SK-N-SH (cell line): ENCODE data around the gene CIC. TPM values are rescaled to one million over a fixed set of nuclear protein-coding genes. Genes with fewer than 3 reads are reported as not detected.
A peak's percentile ranks its signal among the peaks of the same experiment; 100 is the strongest.

ENCODE experiments used
- CTCF ChIA-PET: fragments of 300-600, 350-600 bp; formaldehyde crosslinking; extraction: SDS; loops from one replicate; lab custom pipeline; 2021; lab: Yijun Ruan, JAX
- POLR2A ChIA-PET: fragments of 350-600 bp; sonication (Branson Sonifier 250); formaldehyde crosslinking; extraction: SDS; loops from one replicate; lab custom pipeline; 2020; ENCODE audit warnings: antibody characterized with exemption, inconsistent platforms; lab: Yijun Ruan, JAX
- DNase-seq: peaks from one replicate; pipeline ENCODE4 v3.0.0; 2012
- H2AFZ ChIP-seq: fragments of 200-600 bp; sonication (generic); 2 replicates; pipeline ENCODE4 v1.8.1; 2016; ENCODE audit warnings: antibody characterized with exemption, mild to moderate bottlenecking, low read depth
- H3F3A ChIP-seq: fragments of 200-600 bp; sonication (generic); replicated peaks from 2 replicates; pipeline ENCODE3; 2016; ENCODE audit warnings: antibody characterized with exemption, mild to moderate bottlenecking; ENCODE audit not compliant: insufficient read depth
- H3K27ac ChIP-seq, 2 experiments: fragments of 200-500 bp in 1 of 2; fragments of 200-600 bp in 1 of 2; sonication (Bioruptor generic) in 1 of 2; sonication (generic), shearing (Covaris generic) in 1 of 2; 2 replicates each; pipeline versions ENCODE4 v1.5.1 to v1.6.1; 2014 to 2016; ENCODE audit warnings: low read depth in 2 of 2, inconsistent platforms in 1 of 2, low read length in 1 of 2, mild to moderate bottlenecking in 1 of 2, mixed read lengths in 1 of 2
- H3K27me3 ChIP-seq: fragments of 200-600 bp; sonication (generic), shearing (Covaris generic); 2 replicates; pipeline ENCODE4 v1.6.1; 2016; ENCODE audit warnings: mixed run types; ENCODE audit not compliant: insufficient read depth
- H3K36me3 ChIP-seq, 2 experiments: fragments of 200-500 bp in 1 of 2; fragments of 200-600 bp in 1 of 2; sonication (Bioruptor generic) in 1 of 2; sonication (generic) in 1 of 2; replicated peaks in 1 of 2; 2 replicates each; pipeline versions ENCODE3 to v1.5.1; 2014 to 2016; ENCODE audit warnings: low read length in 1 of 2, mild to moderate bottlenecking in 1 of 2; ENCODE audit not compliant: insufficient read depth in 2 of 2, control insufficient read depth in 1 of 2
- H3K4me1 ChIP-seq, 2 experiments: fragments of 200-500 bp in 1 of 2; fragments of 200-600 bp in 1 of 2; sonication (Bioruptor generic) in 1 of 2; sonication (generic), shearing (Covaris generic) in 1 of 2; 2 replicates each; pipeline versions ENCODE4 v1.5.1 to v1.6.1; 2014 to 2016; ENCODE audit warnings: low read depth in 1 of 2, low read length in 1 of 2, mixed run types in 1 of 2; ENCODE audit not compliant: insufficient read depth in 2 of 2, control insufficient read depth in 1 of 2
- H3K4me2 ChIP-seq: fragments of 200-600 bp; sonication (generic), shearing (Covaris generic); 2 replicates; pipeline ENCODE4 v1.6.1; 2017; ENCODE audit warnings: mixed run types
- H3K4me3 ChIP-seq, 2 experiments: fragments of 200-500 bp in 1 of 2; fragments of 200-600 bp in 1 of 2; sonication (Bioruptor generic) in 1 of 2; sonication (generic), shearing (Covaris generic) in 1 of 2; 2 replicates each; pipeline versions ENCODE4 v1.5.1 to v1.8.1; 2014 to 2016; ENCODE audit warnings: low read depth in 2 of 2, inconsistent platforms in 1 of 2, low read length in 1 of 2, mild to moderate bottlenecking in 1 of 2, mixed read lengths in 1 of 2, moderate library complexity in 1 of 2
- H3K79me2 ChIP-seq: fragments of 200-600 bp; sonication (generic); 2 replicates; pipeline ENCODE4 v1.8.1; 2017; ENCODE audit warnings: mild to moderate bottlenecking; ENCODE audit not compliant: insufficient read depth
- H3K9ac ChIP-seq: fragments of 200-600 bp; sonication (generic); 2 replicates; pipeline ENCODE4 v1.6.1; 2017; ENCODE audit warnings: mixed run types
- H3K9me2 ChIP-seq: fragments of 200-600 bp; sonication (generic); 2 replicates; pipeline ENCODE4 v1.6.1; 2017; ENCODE audit warnings: mixed run types
- H3K9me3 ChIP-seq: fragments of 200-600 bp; sonication (generic); 2 replicates; pipeline ENCODE4 v1.6.1; 2017; ENCODE audit warnings: mixed run types, mild to moderate bottlenecking, moderate library complexity
- H4K20me1 ChIP-seq: fragments of 200-600 bp; sonication (generic); 2 replicates; pipeline ENCODE4 v1.6.1; 2017; ENCODE audit warnings: mild to moderate bottlenecking, mixed run types; ENCODE audit not compliant: insufficient read depth
- FOSL2 ChIP-seq: IDR thresholded peaks from 2 replicates; pipeline ENCODE4 v1.4.0; 2012; ENCODE audit warnings: low read depth, mild to moderate bottlenecking, moderate library complexity, borderline replicate concordance
- JUND ChIP-seq: IDR thresholded peaks from 2 replicates; pipeline ENCODE4 v1.4.0; 2012
- MEF2A ChIP-seq: IDR thresholded peaks from 2 replicates; pipeline ENCODE4 v1.4.0; 2012; ENCODE audit warnings: low read depth, borderline replicate concordance
- NFIC ChIP-seq: IDR thresholded peaks from 2 replicates; pipeline ENCODE4 v1.4.0; 2012; ENCODE audit warnings: borderline replicate concordance
- REST ChIP-seq: IDR thresholded peaks from 2 replicates; pipeline ENCODE4 v1.6.1; 2012; ENCODE audit warnings: mild to moderate bottlenecking, low read depth, low read length, moderate library complexity
- RXRA ChIP-seq: IDR thresholded peaks from 2 replicates; pipeline ENCODE4 v1.4.0; 2012; ENCODE audit warnings: low read depth, mild to moderate bottlenecking, borderline replicate concordance
- SMC3 ChIP-seq: IDR thresholded peaks from 2 replicates; pipeline ENCODE4 v1.6.1; 2012; ENCODE audit warnings: low read depth, low read length, improper control_type of control experiment
- USF2 ChIP-seq: fragments of 150-350 bp; IDR thresholded peaks from 2 replicates; pipeline ENCODE4 v1.6.1; 2017; ENCODE audit warnings: antibody characterized with exemption, low read length, low read depth, borderline replicate concordance
- ZBTB33 ChIP-seq: IDR thresholded peaks from 2 replicates; pipeline ENCODE4 v1.4.0; 2012; ENCODE audit warnings: low read depth, borderline replicate concordance
- WGBS: methylation state at CpG from one replicate; pipeline ENCODE4 v1.1.6; 2017; ENCODE audit warnings: low lambda C conversion rate; 5-methylcytosine and 5-hydroxymethylcytosine counted together
- polyA plus RNA-seq, 3 experiments: library from polyadenylated mRNA; depleted of rRNA; stranded (reverse); fragments of >200 nt; gene quantifications; 2 replicates each; pipeline ENCODE4 v1.2.3, GENCODE V29; 2012

Gene CIC
- polyA plus RNA-seq, 1 of the 3 experiments (the other 2 are of a cell fraction), result 16.9 TPM

GRCh38 chr19:42280815-42281145 is 11.7 kb downstream of the CIC start:
- 1% methylated on average over 16 of the region's 20 CpGs for WGBS
- H3K27ac ChIP-seq, result peak overlapping the region; percentile 93 to 96
- no peaks in the 10 kb centered on the region for H3K27me3 ChIP-seq
- TF ChIP-seq RXRA (no peak), JUND (0 out of 2 replicates have a peak, but pooled peaks have one; percentile 41), REST (no peak), MEF2A (peak; percentile 87; the same call in 1 of the 2 replicates), SMC3 (no peak), FOSL2 (peak; percentile 48; the same call in 1 of the 2 replicates), USF2 (no peak)
- H3K4me2 ChIP-seq, result peak overlapping the region; percentile 97
- peak; percentile 58 for DNase-seq
- CTCF ChIA-PET, result interaction anchor here (0.9 to 7.1 kb wide), 9 partner anchors 11 to 282 kb away, joined by 3 to 205 read pairs (median 5); partner anchors contain the start of gene GSK3A
- H3K79me2 ChIP-seq, result peaks cover 64% of the 10 kb centered on the region
- peak overlapping the region; percentile 83 for H3K9ac ChIP-seq
- H2AFZ ChIP-seq, result no peak overlapping the region
- peak overlapping the region; percentile 69 to 80 for H3K4me3 ChIP-seq
- POLR2A ChIA-PET, result interaction anchor here (0.7 to 4.2 kb wide), 3 partner anchors 23 to 37 kb away, joined by 7 to 35 read pairs (median 28); partner anchors contain the start of gene GSK3A
- H3F3A ChIP-seq, result peaks cover 52% of the 10 kb centered on the region
- no peaks in the 10 kb centered on the region for H3K9me3 ChIP-seq
- no peaks in the 10 kb centered on the region for H3K9me2 ChIP-seq
- peaks cover 52 to 73% of the 10 kb centered on the region in 2 experiments for H3K4me1 ChIP-seq
- peaks cover 12% of the 10 kb centered on the region; the same call in 1 of the 2 replicates for H4K20me1 ChIP-seq
- H3K36me3 ChIP-seq, result peaks cover 3 to 5% of the 10 kb centered on the region in 2 experiments

- peaks cover 64% of the 10 kb centered on the region for H3K79me2 ChIP-seq
- H3K36me3 ChIP-seq, result peaks cover 0 to 5% of the 10 kb centered on the region in 2 experiments
- H3K9me3 ChIP-seq, result no peaks in the 10 kb centered on the region
- H3K27ac ChIP-seq, result peak overlapping the region; percentile 93 to 96
- H3K27me3 ChIP-seq, result no peaks in the 10 kb centered on the region
- WGBS, result 5% methylated on average over 16 of the region's 25 CpGs
- peak overlapping the region; percentile 65 for H3K9ac ChIP-seq
- H2AFZ ChIP-seq, result no peak overlapping the region
- TF ChIP-seq NFIC, result peak; percentile 62; the same call in 1 of the 2 replicates
- 0 out of 2 replicates have a peak, but pooled peaks have one; percentile 20 for TF ChIP-seq ZBTB33
- no peak for TF ChIP-seq REST
- no peak for DNase-seq
- H3F3A ChIP-seq, result peaks cover 50% of the 10 kb centered on the region
- H4K20me1 ChIP-seq, result peaks cover 17% of the 10 kb centered on the region; the same call in 1 of the 2 replicates
- no peaks in the 10 kb centered on the region for H3K9me2 ChIP-seq
- POLR2A ChIA-PET, result interaction anchor here (0.7 to 4.2 kb wide), 3 partner anchors 26 to 37 kb away, joined by 3 to 35 read pairs (median 5); partner anchors contain the start of gene ERF
- H3K4me2 ChIP-seq, result peak overlapping the region; percentile 97
- CTCF ChIA-PET, result interaction anchor here (0.9 to 7.1 kb wide), 6 partner anchors 11 to 283 kb away, joined by 3 to 205 read pairs (median 4); partner anchors contain the start of gene GSK3A
- H3K4me3 ChIP-seq, result peak overlapping the region; percentile 58 to 69
- H3K4me1 ChIP-seq, result peaks cover 57 to 73% of the 10 kb centered on the region in 2 experiments
These were observed 12.2 kb downstream of the CIC start for GRCh38 chr19:42281146-42281826.
